GM12878 (cell line): ENCODE measurements around the gene ROBO1. TPM values are rescaled to one million over a fixed set of nuclear protein-coding genes. Genes with fewer than 3 reads are reported as not detected.

Experiments used
- ATAC-seq: fragments of 200-7000 bp; cut with Tn5 transposase; 3 replicates; pipeline ENCODE4 v1.9.1; 2020; ENCODE audit warnings: mild to moderate bottlenecking, moderate library complexity
- BruUV-seq: library from RNA; stranded (reverse); fragments of 400-500 nt; replicated peaks from 2 replicates; lab custom pipeline; 2021; lab: Mats Ljungman, UMichigan
- CTCF ChIA-PET: fragments of 300-600 bp; sonication (Branson Sonifier 250); formaldehyde crosslinking; extraction: SDS; loops from one replicate; lab custom pipeline; 2021; ENCODE audit warnings: inconsistent platforms; lab: Yijun Ruan, JAX
- POLR2A ChIA-PET: fragments of 350-600 bp; formaldehyde crosslinking; extraction: SDS; loops from one replicate; lab custom pipeline; 2021; ENCODE audit warnings: inconsistent platforms; lab: Charles Lee
- RAD21 ChIA-PET: fragments of 300-600 bp; sonication (Branson Sonifier 250); formaldehyde crosslinking; loops from one replicate; lab custom pipeline; 2023; ENCODE audit warnings: antibody characterized with exemption; ENCODE audit not compliant: unreplicated experiment; lab: Charles Lee
- SMC1A ChIA-PET: fragments of 300-600 bp; sonication (Branson Sonifier 250); formaldehyde crosslinking; loops from one replicate; lab custom pipeline; 2023; ENCODE audit not compliant: unreplicated experiment, uncharacterized antibody; lab: Charles Lee
- DNase-seq: peaks from one replicate; pipeline ENCODE4 v3.0.0-alpha.2; 2011; ENCODE audit warnings: low read depth, low spot score
- FAIRE-seq: peaks from 3 replicates; lab custom pipeline; 2011; peaks lifted over from hg19 to GRCh38; lab: Jason Lieb, UNC
- H2AFZ ChIP-seq: 2 replicates; pipeline ENCODE4 v1.6.0; 2011; ENCODE audit warnings: low read depth, low read length, control low read depth; ENCODE audit not compliant: control insufficient read depth
- H3K27ac ChIP-seq: 2 replicates; pipeline ENCODE4 v1.5.1; 2011; ENCODE audit warnings: control low read depth; ENCODE audit not compliant: control insufficient read depth, insufficient read depth
- H3K27me3 ChIP-seq, 2 experiments: replicated peaks in 1 of 2; 2 replicates each; pipeline versions ENCODE4 v1.6.0 to v1.6.1; 2011; ENCODE audit warnings: low read length in 1 of 2; ENCODE audit not compliant: control insufficient read depth in 2 of 2, insufficient read depth in 2 of 2
- H3K36me3 ChIP-seq, 2 experiments: 2 replicates each; pipeline ENCODE4 v1.5.1; 2011; ENCODE audit warnings: low read length in 1 of 2; ENCODE audit not compliant: control insufficient read depth in 2 of 2, insufficient read depth in 2 of 2
- H3K4me1 ChIP-seq: 2 replicates; pipeline ENCODE4 v1.6.1; 2011; ENCODE audit warnings: mild to moderate bottlenecking, low read length, moderate library complexity, mixed read lengths; ENCODE audit not compliant: control insufficient read depth, insufficient read depth
- H3K4me2 ChIP-seq: 2 replicates; pipeline ENCODE4 v1.6.0; 2011; ENCODE audit warnings: control low read depth; ENCODE audit not compliant: control insufficient read depth, insufficient read depth
- H3K4me3 ChIP-seq: fragments of 200-600 bp; sonication (generic); 2 replicates; pipeline ENCODE4 v1.5.1; 2016
- H3K79me2 ChIP-seq: 2 replicates; pipeline ENCODE4 v1.6.0; 2011; ENCODE audit warnings: low read length; ENCODE audit not compliant: control insufficient read depth, insufficient read depth
- H3K9ac ChIP-seq: 2 replicates; pipeline ENCODE4 v1.8.0; 2011; ENCODE audit warnings: low read length, control low read depth, mixed read lengths; ENCODE audit not compliant: control insufficient read depth, insufficient read depth
- H3K9me3 ChIP-seq: replicated peaks from 3 replicates; pipeline ENCODE4 v1.5.1; 2011; ENCODE audit warnings: mild to moderate bottlenecking, low read length; ENCODE audit not compliant: control insufficient read depth, insufficient read depth
- H4K20me1 ChIP-seq: 2 replicates; pipeline ENCODE4 v1.6.0; 2011; ENCODE audit not compliant: control insufficient read depth, insufficient read depth
- BACH1 ChIP-seq: fragments of 450-650 bp; IDR thresholded peaks from 2 replicates; pipeline ENCODE4 v1.6.1; 2017; ENCODE audit warnings: mild to moderate bottlenecking, borderline replicate concordance
- BMI1 ChIP-seq: fragments of 450-650 bp; IDR thresholded peaks from 2 replicates; pipeline ENCODE4 v1.6.1; 2016; ENCODE audit warnings: mild to moderate bottlenecking, moderate library complexity, borderline replicate concordance
- CBX3 ChIP-seq: fragments of 200-600 bp; sonication (generic); IDR thresholded peaks from 2 replicates; pipeline ENCODE4 v1.6.1; 2016; ENCODE audit warnings: low read depth, borderline replicate concordance
- CHD2 ChIP-seq: IDR thresholded peaks from 2 replicates; pipeline ENCODE4 v1.6.1; 2011; ENCODE audit warnings: low read depth, low read length, improper control_type of control experiment, borderline replicate concordance
- EP300 ChIP-seq, 2 experiments: fragments of 150-350 bp in 1 of 2; IDR thresholded peaks; 2 replicates each; pipeline ENCODE4 v1.6.1; 2011 to 2012; ENCODE audit warnings: low read depth in 2 of 2, low read length in 2 of 2, borderline replicate concordance in 1 of 2, improper control_type of control experiment in 1 of 2, inconsistent platforms in 1 of 2; ENCODE audit not compliant: control insufficient read depth in 1 of 2
- IKZF1 ChIP-seq: fragments of 450-650 bp; conservative IDR thresholded peaks from 2 replicates; pipeline ENCODE4 v1.6.1; 2017; ENCODE audit warnings: antibody characterized with exemption, mild to moderate bottlenecking
- IKZF2 ChIP-seq, 2 experiments: fragments of 450-650 bp; IDR thresholded peaks; 2 replicates each; pipeline ENCODE4 v1.6.1; 2017; ENCODE audit warnings: mild to moderate bottlenecking in 2 of 2, moderate library complexity in 2 of 2
- JUND ChIP-seq: IDR thresholded peaks from 2 replicates; pipeline ENCODE4 v1.6.1; 2012; ENCODE audit warnings: low read depth, mild to moderate bottlenecking, low read length, improper control_type of control experiment, moderate library complexity
- NR2C2 ChIP-seq: IDR thresholded peaks from 2 replicates; pipeline ENCODE4 v1.6.1; 2011; ENCODE audit warnings: borderline replicate concordance, low read depth; ENCODE audit not compliant: control insufficient read depth, insufficient read length
- POLR2A ChIP-seq: IDR thresholded peaks from 2 replicates; pipeline ENCODE4 v1.6.1; 2011; ENCODE audit warnings: low read depth, mild to moderate bottlenecking, low read length
- RUNX3 ChIP-seq: IDR thresholded peaks from 2 replicates; pipeline ENCODE4 v1.6.1; 2012; ENCODE audit warnings: low read length, inconsistent platforms
- SIX5 ChIP-seq: IDR thresholded peaks from 2 replicates; pipeline ENCODE4 v1.6.1; 2011; ENCODE audit warnings: mild to moderate bottlenecking, low read depth, low read length, moderate library complexity; ENCODE audit not compliant: severe bottlenecking
- SREBF1 ChIP-seq: IDR thresholded peaks from 2 replicates; pipeline ENCODE4 v1.6.1; 2012; ENCODE audit warnings: mild to moderate bottlenecking, low read length
- STAT1 ChIP-seq: fragments of 450-650 bp; conservative IDR thresholded peaks from 2 replicates; pipeline ENCODE4 v1.6.1; 2014; ENCODE audit warnings: antibody characterized with exemption, mild to moderate bottlenecking
- SUPT20H ChIP-seq: IDR thresholded peaks from 2 replicates; pipeline ENCODE4 v1.6.1; 2011; ENCODE audit warnings: low read depth, mild to moderate bottlenecking, low read length, moderate library complexity, borderline replicate concordance; ENCODE audit not compliant: control insufficient read depth
- WGBS: methylation state at CpG from one replicate; pipeline ENCODE4 v1.1.6; 2016; ENCODE audit warnings: low lambda C conversion rate; ENCODE audit not compliant: insufficient replicate concordance, insufficient coverage; ENCODE audit errors: missing lambda C conversion rate; 5-methylcytosine and 5-hydroxymethylcytosine counted together
- in situ Hi-C: fragments of 300-500 bp; cut with MboI; formaldehyde crosslinking; loops from 9 replicates; pipeline ENCODE4 v1.14.3; 2018; ENCODE audit warnings: mixed read lengths
- intact Hi-C: fragments of 100-400 bp; cut with micrococcal nuclease; formaldehyde crosslinking; loops from one replicate; pipeline ENCODE4 v1.14.2; 2022; ENCODE audit not compliant: unreplicated experiment
- polyA plus RNA-seq, 11 experiments: library from polyadenylated mRNA; depleted of rRNA in 4 of 11; unstranded in 6 of 11; stranded (reverse) in 5 of 11; fragments of >200 nt; fragmentation: Nextera tagmentation in 4 of 11; fragmentation: Illumina TruSeq in 1 of 11; extraction: Ambion mirVana in 4 of 11; extraction: Trizol in 1 of 11; gene quantifications; 1 replicate in 1 of 11; 2 replicates in 10 of 11; pipeline versions ENCODE4 v1.2.1 to v1.2.3, GENCODE V29; 2011 to 2016; ENCODE audit warnings: inconsistent platforms in 2 of 11, missing spikeins in 2 of 11, low read depth in 1 of 11
- total RNA-seq, 4 experiments: library from RNA; depleted of rRNA in 3 of 4; stranded (reverse); fragments of >200 nt in 3 of 4; fragmentation: Illumina TruSeq in 1 of 4; extraction: Trizol in 1 of 4; gene quantifications; 2 replicates each; pipeline versions ENCODE4 v1.2.1 to v1.2.3, GENCODE V29; 2013 to 2021
- TF ChIP-seq, protein P1 (sequence below): IDR thresholded peaks from 2 replicates; pipeline ENCODE4 v1.6.1; 2011; ENCODE audit warnings: low read depth, low read length, improper control_type of control experiment, borderline replicate concordance
- TF ChIP-seq, protein P2 (sequence below): fragments of 450-650 bp; IDR thresholded peaks from 2 replicates; pipeline ENCODE4 v1.6.1; 2017; ENCODE audit warnings: low read depth, mild to moderate bottlenecking, moderate library complexity
- TF ChIP-seq, protein P3 (sequence below): fragments of 450-650 bp; IDR thresholded peaks from 2 replicates; pipeline ENCODE4 v1.6.1; 2017; ENCODE audit warnings: mild to moderate bottlenecking, low read depth, inconsistent platforms; ENCODE audit not compliant: poor library complexity, severe bottlenecking

Gene ROBO1
- total and polyA plus RNA-seq, 10 of the 15 experiments (the other 5 are each of a cell fraction or from before 2014, with no cell fraction given) = 0.29 to 46.5 (median 1.2) TPM

DNA sequence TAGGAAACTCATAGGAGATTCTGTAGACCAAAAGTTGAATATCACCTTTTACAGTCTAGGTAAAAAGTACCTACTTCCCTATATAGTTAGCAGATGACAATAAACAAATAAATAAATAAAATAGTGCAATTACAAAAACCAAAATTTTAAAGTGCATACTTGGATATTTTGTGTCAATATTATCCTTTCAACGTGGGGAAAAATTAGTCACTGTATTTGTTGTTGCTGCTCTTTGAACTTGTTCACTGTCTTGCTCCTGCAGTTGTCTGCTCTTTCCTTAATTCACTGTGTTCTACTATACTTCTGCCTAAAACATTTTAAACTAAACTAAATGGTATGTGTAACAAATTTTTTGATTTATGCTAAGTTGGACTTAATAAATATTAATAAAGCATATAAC, 889.0 kb downstream of the ROBO1 start:
- no peak overlapping the region for H3K4me3 ChIP-seq
- ATAC-seq (no peak), FAIRE-seq (no peak), DNase-seq (no peak)
- ChIA-PET POLR2A (interaction anchor here (0.6 to 0.7 kb wide), 2 partner anchors 63 to 141 kb away, joined by 3 read pairs; no protein-coding TSS in a partner anchor), CTCF (no interaction called here), SMC1A (interaction anchor here (1.0 kb wide), 1 partner anchor 31 kb away, joined by 3 read pairs; no protein-coding TSS in a partner anchor), RAD21 (interaction anchor here (0.6 to 1.4 kb wide), 5 partner anchors 8 to 110 kb away, joined by 3 to 4 read pairs (median 3); no protein-coding TSS in a partner anchor)
- intact Hi-C loops (no loop called here), in situ Hi-C loops (no loop called here)
- no TSS peak for BruUV-seq
- no peak overlapping the region for H3K4me2 ChIP-seq
- no peaks in the 10 kb centered on the region for H3K4me1 ChIP-seq
- no peaks in the 10 kb centered on the region for H3K27me3 ChIP-seq
- no peak overlapping the region for H3K9ac ChIP-seq
- no peaks in the 10 kb centered on the region for H3K79me2 ChIP-seq
- WGBS = 0% methylated on average over 1 of the region's 1 CpG
- H3K36me3 ChIP-seq = no peaks in the 10 kb centered on the region
- H2AFZ ChIP-seq = no peak overlapping the region
- no peak for TF ChIP-seq BACH1
- TF ChIP-seq, protein P1, sequence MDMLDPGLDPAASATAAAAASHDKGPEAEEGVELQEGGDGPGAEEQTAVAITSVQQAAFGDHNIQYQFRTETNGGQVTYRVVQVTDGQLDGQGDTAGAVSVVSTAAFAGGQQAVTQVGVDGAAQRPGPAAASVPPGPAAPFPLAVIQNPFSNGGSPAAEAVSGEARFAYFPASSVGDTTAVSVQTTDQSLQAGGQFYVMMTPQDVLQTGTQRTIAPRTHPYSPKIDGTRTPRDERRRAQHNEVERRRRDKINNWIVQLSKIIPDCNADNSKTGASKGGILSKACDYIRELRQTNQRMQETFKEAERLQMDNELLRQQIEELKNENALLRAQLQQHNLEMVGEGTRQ = no peak
- TF ChIP-seq SUPT20H = no peak
- TF ChIP-seq SREBF1 = no peak
- no peak for TF ChIP-seq IKZF2 (IDR thresholded peaks at IDR 0.05)
- no peak for TF ChIP-seq STAT1
- TF ChIP-seq SIX5 = no peak
- no peak for TF ChIP-seq RUNX3
- TF ChIP-seq JUND = no peak
- TF ChIP-seq POLR2A = no peak
- TF ChIP-seq NR2C2 = no peak
- no peak for TF ChIP-seq BMI1
- TF ChIP-seq IKZF1 = no peak
- TF ChIP-seq CBX3 = no peak
- TF ChIP-seq EP300 (IDR thresholded peaks at IDR 0.05; ENCODE audit: borderline replicate concordance in 1 of 2, control insufficient read depth in 1 of 2, low read depth in 2 of 2, low read length in 2 of 2) = no peak
- TF ChIP-seq, protein P2, sequence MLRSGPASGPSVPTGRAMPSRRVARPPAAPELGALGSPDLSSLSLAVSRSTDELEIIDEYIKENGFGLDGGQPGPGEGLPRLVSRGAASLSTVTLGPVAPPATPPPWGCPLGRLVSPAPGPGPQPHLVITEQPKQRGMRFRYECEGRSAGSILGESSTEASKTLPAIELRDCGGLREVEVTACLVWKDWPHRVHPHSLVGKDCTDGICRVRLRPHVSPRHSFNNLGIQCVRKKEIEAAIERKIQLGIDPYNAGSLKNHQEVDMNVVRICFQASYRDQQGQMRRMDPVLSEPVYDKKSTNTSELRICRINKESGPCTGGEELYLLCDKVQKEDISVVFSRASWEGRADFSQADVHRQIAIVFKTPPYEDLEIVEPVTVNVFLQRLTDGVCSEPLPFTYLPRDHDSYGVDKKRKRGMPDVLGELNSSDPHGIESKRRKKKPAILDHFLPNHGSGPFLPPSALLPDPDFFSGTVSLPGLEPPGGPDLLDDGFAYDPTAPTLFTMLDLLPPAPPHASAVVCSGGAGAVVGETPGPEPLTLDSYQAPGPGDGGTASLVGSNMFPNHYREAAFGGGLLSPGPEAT = no peak
- no peak for TF ChIP-seq CHD2
- TF ChIP-seq, protein P3, sequence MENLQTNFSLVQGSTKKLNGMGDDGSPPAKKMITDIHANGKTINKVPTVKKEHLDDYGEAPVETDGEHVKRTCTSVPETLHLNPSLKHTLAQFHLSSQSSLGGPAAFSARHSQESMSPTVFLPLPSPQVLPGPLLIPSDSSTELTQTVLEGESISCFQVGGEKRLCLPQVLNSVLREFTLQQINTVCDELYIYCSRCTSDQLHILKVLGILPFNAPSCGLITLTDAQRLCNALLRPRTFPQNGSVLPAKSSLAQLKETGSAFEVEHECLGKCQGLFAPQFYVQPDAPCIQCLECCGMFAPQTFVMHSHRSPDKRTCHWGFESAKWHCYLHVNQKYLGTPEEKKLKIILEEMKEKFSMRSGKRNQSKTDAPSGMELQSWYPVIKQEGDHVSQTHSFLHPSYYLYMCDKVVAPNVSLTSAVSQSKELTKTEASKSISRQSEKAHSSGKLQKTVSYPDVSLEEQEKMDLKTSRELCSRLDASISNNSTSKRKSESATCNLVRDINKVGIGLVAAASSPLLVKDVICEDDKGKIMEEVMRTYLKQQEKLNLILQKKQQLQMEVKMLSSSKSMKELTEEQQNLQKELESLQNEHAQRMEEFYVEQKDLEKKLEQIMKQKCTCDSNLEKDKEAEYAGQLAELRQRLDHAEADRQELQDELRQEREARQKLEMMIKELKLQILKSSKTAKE = no peak
- no peaks in the 10 kb centered on the region for H4K20me1 ChIP-seq
- no peak overlapping the region for H3K27ac ChIP-seq
- H3K9me3 ChIP-seq = no peaks in the 10 kb centered on the region
